NCI-H1694 (cell line): ENCODE results near the gene LRBA.

Experiments
- DNase-seq: peaks from one replicate; lab custom pipeline; 2025; lab: John Stamatoyannopoulos, UW

Gene LRBA

GRCh38 chr4:150725957-150726523, 289.0 kb downstream of the LRBA start:
- DNase-seq, result no peak

- no peak for DNase-seq
These were observed 291.2 kb downstream of the LRBA start for GRCh38 chr4:150723727-150724411.

- no peak for DNase-seq
These were observed 292.1 kb downstream of the LRBA start for GRCh38 chr4:150722908-150723362.

GRCh38 chr4:150720973-150721518, 294.0 kb downstream of the LRBA start:
- DNase-seq, result no peak

- no peak for DNase-seq
These were observed 297.1 kb downstream of the LRBA start for GRCh38 chr4:150717952-150718351.

GRCh38 chr4:150714462-150715438, 300.3 kb downstream of the LRBA start:
- no peak for DNase-seq

GRCh38 chr4:150713251-150713650, 301.8 kb downstream of the LRBA start:
- DNase-seq, result no peak

GRCh38 chr4:150710770-150711375, 304.2 kb downstream of the LRBA start:
- DNase-seq, result no peak

- no peak for DNase-seq
These were observed 307.1 kb downstream of the LRBA start for GRCh38 chr4:150708004-150708403.

- DNase-seq, result no peak
These were observed 315.5 kb downstream of the LRBA start for GRCh38 chr4:150699599-150699998.

- DNase-seq, result no peak
These were observed 319.9 kb downstream of the LRBA start for GRCh38 chr4:150695162-150695561.

GRCh38 chr4:150694438-150694837, 320.6 kb downstream of the LRBA start:
- DNase-seq, result no peak

GRCh38 chr4:150683775-150684350, 331.2 kb downstream of the LRBA start:
- no peak for DNase-seq

GRCh38 chr4:150682126-150682525, 333.0 kb downstream of the LRBA start:
- no peak for DNase-seq

GRCh38 chr4:150681063-150681462, 334.0 kb downstream of the LRBA start:
- no peak for DNase-seq

- no peak for DNase-seq
These were observed 334.4 kb downstream of the LRBA start for GRCh38 chr4:150680651-150681050.

- DNase-seq, result no peak
These were observed 335.2 kb downstream of the LRBA start for GRCh38 chr4:150679765-150680343.

- DNase-seq, result no peak
These were observed 335.9 kb downstream of the LRBA start for GRCh38 chr4:150679018-150679764.

GRCh38 chr4:150673793-150674192, 341.3 kb downstream of the LRBA start:
- no peak for DNase-seq

- no peak for DNase-seq
These were observed 346.3 kb downstream of the LRBA start for GRCh38 chr4:150668824-150669223.
